Type B pancreatic cell (in vitro differentiated cells): Measurements from ENCODE around the gene FZD8. TPM values are rescaled to one million over a fixed set of nuclear protein-coding genes. Genes with fewer than 3 reads are reported as not detected.

Experiments used
- DNase-seq: peaks from one replicate; pipeline ENCODE4 v3.0.0; 2021; ENCODE audit warnings: mixed read lengths; ENCODE audit not compliant: unreplicated experiment; ENCODE audit errors: extremely low spot score
- H3K27ac Mint-ChIP-seq: 2 replicates; pipeline ENCODE4 v1.8.0; 2021; ENCODE audit warnings: mild to moderate bottlenecking, mixed read lengths
- H3K27me3 Mint-ChIP-seq: 2 replicates; pipeline ENCODE4 v1.8.0; 2021; ENCODE audit warnings: mixed read lengths
- H3K36me3 Mint-ChIP-seq: 2 replicates; pipeline ENCODE4 v1.8.0; 2021; ENCODE audit warnings: mixed read lengths
- H3K4me1 Mint-ChIP-seq: one replicate; pipeline ENCODE4 v1.8.0; 2021; ENCODE audit warnings: mixed read lengths; ENCODE audit not compliant: unreplicated experiment
- H3K4me3 Mint-ChIP-seq: 2 replicates; pipeline ENCODE4 v1.8.0; 2021; ENCODE audit warnings: mild to moderate bottlenecking, mixed read lengths
- H3K9me3 Mint-ChIP-seq: 2 replicates; pipeline ENCODE4 v1.8.0; 2021; ENCODE audit warnings: mixed read lengths
- CTCF ChIP-seq: fragments of 200-600 bp; sonication (generic); conservative IDR thresholded peaks from 2 replicates; pipeline ENCODE4 v1.5.0; 2021; ENCODE audit warnings: antibody characterized with exemption, mild to moderate bottlenecking
- total RNA-seq: library from RNA; stranded (reverse); gene quantifications from 2 replicates; pipeline ENCODE4 v1.2.1, GENCODE V29; 2021; ENCODE audit warnings: low replicate concordance

The FZD8 gene
- total RNA-seq, 1 donor from 2014 or later = 7.5 TPM

DNA sequence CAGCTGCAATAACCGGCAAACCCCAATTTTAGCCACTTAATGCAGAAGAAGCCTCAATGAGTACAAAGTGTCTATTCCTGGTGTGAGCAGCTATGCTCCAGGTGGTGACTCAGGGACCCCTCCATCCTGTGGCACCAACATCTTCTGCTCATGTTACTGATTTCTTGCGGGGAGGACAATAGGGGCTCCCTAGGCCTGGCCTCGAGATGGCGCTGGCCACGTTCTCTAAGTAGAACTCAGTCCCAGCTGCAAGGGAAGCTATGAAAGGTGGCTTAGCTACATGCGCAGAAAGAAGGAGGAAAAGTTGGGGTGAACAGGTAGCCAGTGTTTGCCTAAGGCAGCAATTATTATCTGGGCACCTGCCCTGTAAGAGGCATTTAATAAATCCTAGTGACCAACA lies 30.3 kb downstream of the FZD8 start:
- no peak for TF ChIP-seq CTCF
- H3K27me3 Mint-ChIP-seq = peaks cover 9% of the 10 kb centered on the region
- no peak for DNase-seq
- H3K4me3 Mint-ChIP-seq = no peak overlapping the region
- no peak overlapping the region for H3K27ac Mint-ChIP-seq
- H3K36me3 Mint-ChIP-seq = no peaks in the 10 kb centered on the region
- H3K4me1 Mint-ChIP-seq = no peaks in the 10 kb centered on the region
- no peaks in the 10 kb centered on the region for H3K9me3 Mint-ChIP-seq

DNA sequence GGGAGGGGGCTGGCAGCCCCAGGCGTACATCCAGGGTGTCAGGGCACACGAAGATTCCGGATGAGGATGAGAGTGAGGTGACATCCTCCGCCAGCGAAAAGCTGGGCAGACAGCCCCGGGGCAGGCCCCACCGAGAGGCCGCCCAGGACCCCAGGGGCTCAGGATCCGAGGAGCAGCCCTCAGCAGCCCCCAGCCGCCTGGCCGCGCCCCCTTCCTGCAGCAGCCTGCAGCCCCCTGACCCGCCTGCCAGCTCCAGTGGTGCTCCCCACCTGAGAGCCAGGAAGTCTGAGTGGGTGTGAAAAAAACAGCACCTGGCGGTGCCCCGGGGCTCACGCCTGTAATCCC lies 33.8 kb downstream of the FZD8 start:
- Mint-ChIP-seq H3K27ac (no peak overlapping the region), H3K27me3 (peaks cover 14% of the 10 kb centered on the region), H3K4me1 (no peaks in the 10 kb centered on the region), H3K9me3 (no peaks in the 10 kb centered on the region), H3K4me3 (no peak overlapping the region), H3K36me3 (no peaks in the 10 kb centered on the region)
- no peak for TF ChIP-seq CTCF
- no peak for DNase-seq

- Mint-ChIP-seq H3K36me3 (no peaks in the 10 kb centered on the region), H3K9me3 (no peaks in the 10 kb centered on the region), H3K4me1 (no peaks in the 10 kb centered on the region), H3K27ac (no peak overlapping the region), H3K27me3 (peaks cover 14% of the 10 kb centered on the region), H3K4me3 (no peak overlapping the region)
- no peak for TF ChIP-seq CTCF
- no peak for DNase-seq
These were observed 34.4 kb downstream of the FZD8 start for GRCh38 chr10:35607475-35608327.

- TF ChIP-seq CTCF = no peak
- no peaks in the 10 kb centered on the region for H3K36me3 Mint-ChIP-seq
- no peaks in the 10 kb centered on the region for H3K9me3 Mint-ChIP-seq
- no peak overlapping the region for H3K4me3 Mint-ChIP-seq
- no peaks in the 10 kb centered on the region for H3K4me1 Mint-ChIP-seq
- no peak overlapping the region for H3K27ac Mint-ChIP-seq
- H3K27me3 Mint-ChIP-seq = peaks cover 16% of the 10 kb centered on the region
- no peak for DNase-seq
These were observed 35.7 kb downstream of the FZD8 start for GRCh38 chr10:35606430-35606829.

DNA sequence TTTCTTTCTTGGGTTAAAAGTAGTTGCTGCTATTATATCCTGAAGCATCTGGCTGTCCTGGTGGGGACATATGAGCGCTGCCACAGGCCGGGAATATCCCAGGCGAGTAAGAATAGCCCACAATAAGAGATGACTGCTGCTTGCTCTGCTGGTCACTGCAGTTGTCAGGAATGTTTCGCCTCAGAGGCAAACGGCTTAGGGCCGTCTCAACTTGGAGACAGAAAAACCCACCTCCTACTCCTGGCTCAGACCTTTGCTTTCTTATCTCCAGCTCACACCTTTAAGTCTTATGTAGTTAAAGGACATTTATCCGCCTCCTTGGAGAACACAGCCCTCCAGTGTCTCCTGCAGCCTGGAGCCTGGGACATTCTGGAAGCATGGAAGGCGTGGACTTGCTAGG lies 36.9 kb downstream of the FZD8 start, which contains the start of gene GJD4:
GJD4 (plus strand) TSS at position 151 of the 400 bp plus-strand sequence; CDS start at position 378, 227 bp downstream.
- Mint-ChIP-seq H3K27me3 (peaks cover 23% of the 10 kb centered on the region), H3K9me3 (no peaks in the 10 kb centered on the region), H3K4me3 (no peak within 1 kb of the TSS), H3K27ac (no peak within 1 kb of the TSS), H3K4me1 (no peaks in the 10 kb centered on the region), H3K36me3 (no peaks in the 10 kb centered on the region)
- no peak for TF ChIP-seq CTCF
- no peak for DNase-seq
